ENCODE measurements around the gene RHOV. TPM values are rescaled to one million over a fixed set of nuclear protein-coding genes. Genes with fewer than 3 reads are reported as not detected.
A peak's percentile ranks its signal among the peaks of the same experiment; 100 is the strongest.

Gene RHOV
- total RNA-seq, 3 donors from 2014 or later = 0.35 to 0.53 (median 0.49) TPM

DNA sequence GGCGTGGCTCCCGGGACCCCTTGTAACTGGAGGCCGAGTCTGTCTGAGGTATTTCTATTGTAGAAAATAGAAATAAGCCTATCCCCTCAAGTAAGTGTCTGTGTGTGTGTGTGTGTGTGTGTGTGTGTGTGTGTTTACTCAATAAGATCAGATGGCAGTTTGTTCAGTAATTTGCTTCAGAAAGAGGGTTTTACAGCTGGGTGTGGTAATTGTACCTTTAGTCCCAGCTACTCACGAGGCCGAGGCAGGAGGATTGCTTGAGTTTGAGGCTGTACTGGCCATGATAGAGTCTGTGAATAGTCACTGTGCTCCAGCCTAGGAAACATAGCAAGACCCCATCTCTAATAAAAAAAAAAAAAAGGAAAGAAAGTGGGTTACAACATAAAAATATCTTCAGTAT lies 21.5 kb downstream of the RHOV start:
- peaks cover 6% of the 10 kb centered on the region for H3K4me1 Mint-ChIP-seq (ENCODE audit: low read depth)

DNA sequence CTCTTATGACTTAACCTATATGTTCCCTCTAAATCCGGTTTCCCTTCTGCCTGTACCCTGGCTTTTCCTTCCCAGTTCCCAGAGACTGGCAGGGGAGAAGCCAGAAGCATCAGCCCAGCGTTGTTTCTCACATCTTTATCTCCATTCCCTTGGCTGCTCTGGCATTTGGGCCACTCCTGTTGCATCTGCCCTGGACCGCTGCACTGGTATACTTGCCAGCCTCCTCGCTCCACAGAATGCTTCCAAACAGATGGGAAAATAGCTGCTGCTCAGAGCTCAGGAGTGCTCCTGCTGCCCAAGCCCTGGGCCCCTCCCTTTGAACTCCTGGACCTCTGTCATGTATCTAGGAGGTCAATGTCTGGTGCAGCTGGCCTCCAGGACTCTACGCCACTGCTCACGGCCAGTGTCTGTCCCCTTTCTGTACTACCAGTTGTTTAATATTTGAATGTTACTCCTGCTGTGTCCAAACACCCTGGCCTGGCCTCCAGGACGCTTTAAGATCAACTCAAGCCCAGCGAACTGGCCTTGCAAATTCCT lies 23.4 kb downstream of the RHOV start:
- DNase-seq (no peak), ATAC-seq (no peak)
- Mint-ChIP-seq H3K4me1 (ENCODE audit: low read depth) (peaks cover 18% of the 10 kb centered on the region), H3K27me3 (ENCODE audit: low read depth) (no peaks in the 10 kb centered on the region), H3K4me3 (no peak overlapping the region), H3K9me3 (no peaks in the 10 kb centered on the region), H3K36me3 (ENCODE audit: insufficient read depth) (no peaks in the 10 kb centered on the region)

More for the DNA sequence above, 21.5 kb downstream of the RHOV start:
- Mint-ChIP-seq H3K9me3 (no peaks in the 10 kb centered on the region), H3K27me3 (ENCODE audit: low read depth) (no peaks in the 10 kb centered on the region), H3K4me3 (no peak overlapping the region), H3K36me3 (ENCODE audit: insufficient read depth) (peaks cover 2% of the 10 kb centered on the region)
- DNase-seq = no peak
- ATAC-seq = no peak

DNA sequence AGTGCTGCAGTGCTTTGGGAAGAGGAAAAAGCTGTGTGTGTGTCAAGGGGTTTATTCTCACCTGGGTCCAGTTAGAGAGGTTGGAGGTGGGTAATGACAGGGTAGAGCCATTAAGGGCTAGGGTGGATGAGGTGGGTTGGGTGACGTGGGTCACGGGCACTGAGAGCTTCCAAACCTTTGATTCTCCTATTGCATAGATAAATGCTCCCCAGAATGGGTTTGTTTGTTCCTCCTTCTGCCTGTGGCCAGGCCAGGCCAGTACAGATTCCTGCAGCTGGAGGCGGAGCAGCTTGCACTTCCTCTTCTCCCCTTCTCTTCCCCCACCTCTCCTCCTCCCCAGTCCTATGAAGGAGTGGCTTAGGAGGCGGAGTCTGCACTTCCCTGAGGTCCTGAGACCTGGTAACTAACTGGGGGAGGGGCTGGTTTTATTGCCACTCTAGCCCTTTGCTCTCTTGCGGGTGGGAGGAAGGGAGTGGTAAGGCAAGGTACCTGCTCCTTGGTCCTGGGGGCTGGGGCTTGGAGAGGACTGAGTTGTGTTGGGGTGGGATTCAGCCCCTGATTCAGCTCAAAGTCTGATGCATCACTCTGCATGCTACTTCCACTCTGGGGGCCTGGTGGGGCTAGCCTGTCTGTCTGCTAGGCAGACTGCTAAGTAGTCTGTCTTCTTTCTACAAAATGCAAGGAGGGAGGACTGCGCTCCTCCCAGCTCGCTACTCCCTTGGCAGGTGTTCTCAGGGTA lies 26.6 kb downstream of the RHOV start:
- no peaks in the 10 kb centered on the region for H3K9me3 Mint-ChIP-seq
- H3K4me3 Mint-ChIP-seq = no peak overlapping the region
- H3K4me1 Mint-ChIP-seq (ENCODE audit: low read depth) = peaks cover 26% of the 10 kb centered on the region
- DNase-seq (no peak), ATAC-seq (no peak)
- H3K36me3 Mint-ChIP-seq (ENCODE audit: insufficient read depth) = no peaks in the 10 kb centered on the region
- H3K27me3 Mint-ChIP-seq (ENCODE audit: low read depth) = peaks cover 7% of the 10 kb centered on the region

DNA sequence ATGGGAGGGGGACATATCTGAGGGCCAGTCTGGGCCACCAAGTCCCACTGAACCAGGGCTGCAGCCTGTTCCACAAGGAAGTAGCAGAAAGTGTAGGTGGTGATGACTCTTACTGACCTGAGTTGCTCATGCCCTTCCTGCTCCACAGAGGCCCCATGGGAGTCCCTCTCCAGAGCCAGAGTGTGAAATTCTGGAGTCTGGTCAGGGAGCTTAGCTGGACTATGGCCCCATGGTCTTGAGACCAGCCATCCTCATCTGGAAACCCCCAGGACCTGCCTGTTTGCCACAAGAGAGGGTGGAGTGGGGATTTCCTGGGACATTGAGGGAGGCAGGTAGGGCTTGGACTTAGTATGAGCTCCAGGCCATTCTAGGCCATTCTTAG lies 27.2 kb downstream of the RHOV start:
- Mint-ChIP-seq H3K27me3 (ENCODE audit: low read depth) (peaks cover 10% of the 10 kb centered on the region), H3K4me3 (no peak overlapping the region), H3K9me3 (no peaks in the 10 kb centered on the region), H3K36me3 (ENCODE audit: insufficient read depth) (no peaks in the 10 kb centered on the region), H3K4me1 (ENCODE audit: low read depth) (peaks cover 26% of the 10 kb centered on the region)
- DNase-seq = no peak
- no peak for ATAC-seq

DNA sequence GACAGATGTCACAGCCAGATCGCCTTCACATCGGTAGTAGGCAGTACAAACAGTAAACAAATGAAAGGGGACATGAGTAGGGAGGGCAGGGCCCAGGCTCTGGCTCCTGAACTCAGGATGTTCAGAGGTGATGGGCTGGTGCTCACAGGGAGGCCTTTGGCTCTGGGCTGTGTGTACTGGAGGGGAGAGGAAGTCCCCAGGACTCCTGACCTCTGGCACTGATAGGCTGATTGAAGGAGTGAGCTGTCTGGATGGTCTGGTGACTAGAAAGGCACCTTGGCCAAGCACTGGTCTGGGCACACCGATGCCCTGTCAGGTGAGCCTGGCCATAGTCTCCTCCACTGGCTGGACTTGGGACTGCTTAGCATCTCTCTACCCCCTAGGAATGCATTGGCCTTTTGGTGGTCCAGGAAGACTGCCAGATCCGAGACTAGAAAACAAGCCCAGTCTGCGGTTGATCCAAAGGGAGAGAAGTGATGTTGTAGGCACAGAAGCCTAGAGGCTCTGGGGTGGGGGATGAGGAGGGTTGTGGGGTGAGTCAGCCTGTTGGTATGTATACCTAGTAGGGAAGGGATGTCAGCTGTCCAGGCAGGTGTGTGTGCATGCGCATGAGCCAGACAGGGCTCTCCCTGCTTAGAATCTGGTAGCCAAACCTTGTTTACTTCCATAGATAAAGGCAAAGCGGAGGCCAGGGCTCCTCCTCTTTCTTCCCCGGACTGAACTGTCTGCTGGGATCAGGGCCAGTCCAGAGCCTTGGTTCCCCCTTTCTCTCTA lies 28.3 kb downstream of the RHOV start:
- ATAC-seq (no peak), DNase-seq (no peak)
- Mint-ChIP-seq H3K9me3 (no peaks in the 10 kb centered on the region), H3K4me3 (peak overlapping the region; percentile 85), H3K4me1 (ENCODE audit: low read depth) (peaks cover 26% of the 10 kb centered on the region), H3K27me3 (ENCODE audit: low read depth) (peaks cover 14% of the 10 kb centered on the region), H3K36me3 (ENCODE audit: insufficient read depth) (no peaks in the 10 kb centered on the region)

DNA sequence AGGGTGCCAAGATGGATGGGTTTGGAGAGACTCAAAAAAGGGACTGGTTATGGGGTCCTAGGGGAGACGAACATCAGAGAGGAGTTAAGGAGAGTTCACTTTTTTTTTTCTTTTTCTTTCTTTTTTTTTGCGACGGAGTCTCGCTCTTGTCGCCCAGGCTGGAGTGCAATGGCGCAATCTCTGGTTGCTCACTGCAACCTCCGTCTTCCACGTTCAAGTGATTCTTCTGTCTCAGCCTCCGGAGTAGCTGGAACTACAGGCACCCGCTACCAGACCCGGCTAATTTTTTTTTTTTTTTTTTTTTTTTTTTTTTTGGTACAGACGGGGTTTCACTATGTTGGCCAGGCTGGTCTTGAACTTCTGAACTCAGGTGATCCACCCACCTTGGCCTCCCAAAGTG lies 29.0 kb downstream of the RHOV start:
- no peak for ATAC-seq
- H3K9me3 Mint-ChIP-seq = no peaks in the 10 kb centered on the region
- peaks cover 14% of the 10 kb centered on the region for H3K27me3 Mint-ChIP-seq (ENCODE audit: low read depth)
- no peaks in the 10 kb centered on the region for H3K36me3 Mint-ChIP-seq (ENCODE audit: insufficient read depth)
- peak overlapping the region; percentile 85 for H3K4me3 Mint-ChIP-seq
- H3K4me1 Mint-ChIP-seq (ENCODE audit: low read depth) = peaks cover 26% of the 10 kb centered on the region
- no peak for DNase-seq

DNA sequence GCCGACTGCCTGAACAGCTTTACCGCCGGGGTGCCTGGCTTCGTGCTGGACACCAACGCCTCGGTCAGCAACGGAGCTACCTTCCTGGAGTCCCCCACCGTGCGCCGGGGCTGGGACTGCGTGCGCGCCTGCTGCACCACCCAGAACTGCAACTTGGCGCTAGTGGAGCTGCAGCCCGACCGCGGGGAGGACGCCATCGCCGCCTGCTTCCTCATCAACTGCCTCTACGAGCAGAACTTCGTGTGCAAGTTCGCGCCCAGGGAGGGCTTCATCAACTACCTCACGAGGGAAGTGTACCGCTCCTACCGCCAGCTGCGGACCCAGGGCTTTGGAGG lies 29.4 kb downstream of the RHOV start:
- Mint-ChIP-seq H3K36me3 (ENCODE audit: insufficient read depth) (no peaks in the 10 kb centered on the region), H3K27me3 (ENCODE audit: low read depth) (peaks cover 14% of the 10 kb centered on the region)
- peak; percentile 22 for DNase-seq

DNA sequence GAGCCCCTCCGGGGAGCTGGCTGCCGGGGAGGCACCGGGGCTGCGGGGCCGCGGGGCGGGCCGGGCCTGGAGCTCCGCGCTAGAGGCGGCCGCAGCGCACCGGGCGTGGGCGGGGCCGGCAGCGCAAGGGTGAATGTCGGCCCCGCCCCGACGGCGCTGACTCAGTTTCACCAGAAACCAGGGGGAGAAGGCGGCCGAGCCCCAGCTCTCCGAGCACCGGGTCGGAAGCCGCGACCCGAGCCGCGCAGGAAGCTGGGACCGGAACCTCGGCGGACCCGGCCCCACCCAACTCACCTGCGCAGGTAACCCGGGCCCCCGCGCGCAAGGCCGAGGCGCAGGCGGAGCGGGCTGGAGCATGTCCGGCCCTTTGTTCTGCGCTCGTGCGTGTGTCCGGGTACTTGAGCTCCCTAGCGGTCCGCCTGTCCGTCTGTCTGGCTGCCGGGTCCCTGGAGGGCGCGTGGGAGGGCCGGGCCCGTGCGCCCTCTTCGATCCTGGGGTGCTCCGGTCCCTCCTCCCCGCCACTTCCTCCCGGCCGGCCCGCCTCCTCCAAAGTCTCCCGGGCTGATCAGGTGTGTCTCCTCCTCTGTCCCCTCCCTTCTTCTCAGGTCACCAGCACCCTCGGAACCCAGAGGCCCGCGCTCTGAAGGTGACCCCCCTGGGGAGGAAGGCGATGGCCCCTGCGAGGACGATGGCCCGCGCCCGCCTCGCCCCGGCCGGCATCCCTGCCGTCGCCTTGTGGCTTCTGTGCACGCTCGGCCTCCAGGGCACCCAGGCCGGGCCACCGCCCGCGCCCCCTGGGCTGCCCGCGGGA lies 29.9 kb downstream of the RHOV start, which contains the start of gene SPINT1:
TSS of gene SPINT1 (plus strand) at position 164 of the 811 bp plus-strand sequence. CDS start at position 671, 507 bp downstream.
- Mint-ChIP-seq H3K4me3 (peak within 1 kb of the TSS; percentile 85), H3K9me3 (no peaks in the 10 kb centered on the region), H3K4me1 (ENCODE audit: low read depth) (peaks cover 26% of the 10 kb centered on the region), H3K36me3 (ENCODE audit: insufficient read depth) (no peaks in the 10 kb centered on the region), H3K27me3 (ENCODE audit: low read depth) (peaks cover 14% of the 10 kb centered on the region)
- DNase-seq (peak; percentile 76), ATAC-seq (peak; percentile 86 to 87)

More for the DNA sequence above, 29.4 kb downstream of the RHOV start:
- Mint-ChIP-seq H3K4me3 (peak overlapping the region; percentile 85), H3K4me1 (ENCODE audit: low read depth) (peaks cover 26% of the 10 kb centered on the region), H3K9me3 (no peaks in the 10 kb centered on the region)
- ATAC-seq = peak; percentile 49 to 56

DNA sequence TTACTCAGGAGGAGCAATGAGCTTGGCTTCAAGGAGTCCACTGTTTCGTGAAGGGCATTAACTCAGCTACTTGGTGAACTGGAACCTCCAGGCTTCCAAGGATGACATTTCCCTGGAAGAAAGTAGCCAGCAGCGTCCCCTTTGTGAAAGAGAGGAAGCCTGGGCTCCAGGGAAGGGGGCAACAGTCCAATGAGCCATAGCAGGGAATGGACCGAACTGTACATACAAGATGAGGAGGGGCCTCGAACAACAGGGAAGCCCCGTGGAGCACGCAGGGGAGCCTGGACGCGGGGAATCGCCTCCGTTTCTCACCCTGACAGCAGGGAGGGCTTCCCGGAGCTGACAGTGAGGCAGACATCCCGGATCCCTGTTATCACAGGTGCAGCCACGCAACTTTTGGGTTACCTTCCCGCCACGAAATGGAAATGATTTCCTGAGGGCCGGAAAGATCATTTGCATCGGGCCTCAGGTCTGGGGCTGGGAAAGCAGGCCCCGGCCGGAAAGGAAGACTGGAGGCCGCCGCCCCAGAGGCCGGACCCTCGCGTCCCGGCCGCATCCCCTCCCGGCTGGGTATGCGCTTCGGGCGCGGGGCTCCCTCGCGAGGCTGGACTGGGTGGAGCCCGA lies 30.7 kb downstream of the RHOV start:
- no peaks in the 10 kb centered on the region for H3K36me3 Mint-ChIP-seq (ENCODE audit: insufficient read depth)
- peaks cover 14% of the 10 kb centered on the region for H3K27me3 Mint-ChIP-seq (ENCODE audit: low read depth)
- peak overlapping the region; percentile 77 for H3K4me3 Mint-ChIP-seq
- H3K4me1 Mint-ChIP-seq (ENCODE audit: low read depth) = peaks cover 26% of the 10 kb centered on the region
- DNase-seq (no peak), ATAC-seq (no peak)
- H3K9me3 Mint-ChIP-seq = no peaks in the 10 kb centered on the region

DNA sequence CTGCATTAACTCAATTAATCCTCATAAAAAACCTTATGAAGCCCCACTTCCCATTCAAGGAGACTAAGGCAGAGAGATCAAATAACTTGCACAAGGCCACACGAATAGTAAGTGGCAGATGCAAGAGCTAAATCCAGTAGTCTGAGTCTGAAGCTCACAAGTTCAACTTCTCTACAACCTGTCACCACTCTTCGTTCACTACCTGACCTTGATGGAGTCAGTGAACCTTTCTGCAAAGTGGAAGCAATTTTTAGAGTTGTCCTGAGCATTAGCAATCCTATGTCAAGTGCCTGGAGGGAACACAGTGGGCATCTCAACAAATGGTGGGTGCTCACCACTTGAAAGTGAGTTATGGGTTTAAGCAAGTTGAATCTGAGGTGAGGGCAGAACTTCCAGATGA lies 32.3 kb downstream of the RHOV start:
- H3K36me3 Mint-ChIP-seq (ENCODE audit: insufficient read depth) = no peaks in the 10 kb centered on the region
- DNase-seq (no peak), ATAC-seq (no peak)
- H3K27me3 Mint-ChIP-seq (ENCODE audit: low read depth) = peaks cover 14% of the 10 kb centered on the region
- peaks cover 14% of the 10 kb centered on the region for H3K4me1 Mint-ChIP-seq (ENCODE audit: low read depth)
- H3K9me3 Mint-ChIP-seq = no peaks in the 10 kb centered on the region
- no peak overlapping the region for H3K4me3 Mint-ChIP-seq

DNA sequence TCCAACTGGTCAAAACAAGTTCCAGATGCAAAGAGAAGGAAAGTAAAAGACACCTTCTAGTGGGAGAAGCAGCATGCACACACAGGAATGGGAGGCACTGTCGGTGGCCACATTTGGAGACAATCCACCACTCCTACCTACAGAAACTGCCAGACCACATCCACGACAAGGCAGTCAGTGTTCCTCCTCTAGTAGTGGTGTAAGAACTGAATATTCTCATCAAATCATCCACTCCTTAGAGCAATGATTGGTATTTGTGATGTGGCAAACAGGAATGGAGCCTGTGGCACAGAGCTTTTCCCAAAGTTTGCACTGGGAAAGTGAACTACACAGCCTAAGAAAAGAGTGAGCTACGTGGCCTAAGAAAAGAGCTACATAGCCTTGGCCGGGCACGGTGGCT lies 35.3 kb downstream of the RHOV start:
- peaks cover 11% of the 10 kb centered on the region for H3K27me3 Mint-ChIP-seq (ENCODE audit: low read depth)
- H3K9me3 Mint-ChIP-seq = no peaks in the 10 kb centered on the region
- ATAC-seq = no peak
- peaks cover 4% of the 10 kb centered on the region for H3K4me1 Mint-ChIP-seq (ENCODE audit: low read depth)
- no peaks in the 10 kb centered on the region for H3K36me3 Mint-ChIP-seq (ENCODE audit: insufficient read depth)
- no peak for DNase-seq
- H3K4me3 Mint-ChIP-seq = no peak overlapping the region

DNA sequence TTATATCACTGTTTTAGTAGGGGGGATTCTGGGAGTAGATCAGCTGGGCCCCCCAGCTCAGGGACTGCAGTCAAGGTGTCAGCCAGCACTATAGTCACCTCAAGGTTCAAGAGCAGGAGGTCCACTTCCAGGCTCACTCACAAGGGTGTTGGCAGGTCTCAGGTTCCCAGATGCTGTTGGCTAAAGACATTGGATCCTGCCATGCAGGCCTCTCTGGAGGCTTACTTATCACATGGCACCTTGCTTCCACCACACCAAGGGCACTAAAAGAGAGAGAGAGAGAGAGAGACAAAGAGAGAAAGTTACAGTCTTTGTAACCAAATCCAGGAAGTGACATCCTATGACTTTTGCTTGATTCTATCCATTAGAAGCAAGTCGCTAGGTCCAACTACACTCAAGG lies 38.0 kb downstream of the RHOV start:
- Mint-ChIP-seq H3K4me3 (no peak overlapping the region), H3K9me3 (no peaks in the 10 kb centered on the region), H3K27me3 (ENCODE audit: low read depth) (peaks cover 2% of the 10 kb centered on the region), H3K36me3 (ENCODE audit: insufficient read depth) (no peaks in the 10 kb centered on the region), H3K4me1 (ENCODE audit: low read depth) (no peaks in the 10 kb centered on the region)
- ATAC-seq (no peak), DNase-seq (no peak)

DNA sequence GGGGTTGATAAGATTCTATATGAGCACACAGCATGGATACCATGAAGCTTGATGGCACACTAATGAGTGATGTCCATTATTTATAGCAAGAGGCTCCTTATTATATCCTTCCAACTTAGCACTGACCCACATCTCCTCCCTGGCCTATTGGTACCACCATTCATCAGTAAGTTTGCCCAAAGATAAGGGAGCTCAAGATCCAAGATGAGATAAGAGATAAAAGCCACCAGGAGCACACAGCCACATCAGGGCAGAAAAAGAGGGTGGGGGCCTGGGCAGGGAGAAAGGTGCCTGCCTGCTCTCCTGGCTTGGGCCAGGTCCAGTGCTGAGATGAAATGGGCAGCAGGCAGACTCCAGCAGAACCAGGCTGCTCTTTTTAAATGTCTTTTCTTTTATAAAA lies 41.1 kb downstream of the RHOV start:
- H3K36me3 Mint-ChIP-seq (ENCODE audit: insufficient read depth) = no peaks in the 10 kb centered on the region
- H3K4me3 Mint-ChIP-seq = no peak overlapping the region
- ATAC-seq (no peak), DNase-seq (no peak)
- H3K4me1 Mint-ChIP-seq (ENCODE audit: low read depth) = no peaks in the 10 kb centered on the region
- peaks cover 1% of the 10 kb centered on the region for H3K27me3 Mint-ChIP-seq (ENCODE audit: low read depth)
- no peaks in the 10 kb centered on the region for H3K9me3 Mint-ChIP-seq

DNA sequence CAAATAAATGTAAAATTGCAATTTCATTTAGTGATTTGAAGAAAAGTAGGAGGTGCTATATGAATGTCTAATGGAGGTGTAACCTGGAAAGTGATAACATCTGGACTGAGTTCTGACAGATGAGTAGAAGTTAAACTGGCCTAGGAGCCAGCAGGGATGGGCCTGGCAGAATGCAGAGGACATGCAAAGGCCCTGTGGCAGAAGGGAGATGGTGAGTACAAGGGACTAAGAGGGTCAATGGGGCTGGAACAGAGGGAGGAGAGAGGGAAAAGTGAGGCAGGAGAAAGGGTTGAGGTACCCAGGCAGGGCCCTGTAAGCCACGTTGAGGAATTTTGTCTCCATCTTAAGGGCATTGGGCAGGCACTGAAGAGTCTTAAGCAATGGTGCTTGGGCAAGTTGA lies 42.2 kb downstream of the RHOV start:
- Mint-ChIP-seq H3K4me1 (ENCODE audit: low read depth) (no peaks in the 10 kb centered on the region), H3K4me3 (no peak overlapping the region), H3K9me3 (no peaks in the 10 kb centered on the region), H3K36me3 (ENCODE audit: insufficient read depth) (no peaks in the 10 kb centered on the region), H3K27me3 (ENCODE audit: low read depth) (peaks cover 1% of the 10 kb centered on the region)
- DNase-seq (no peak), ATAC-seq (no peak)
